ENCODE results near the gene XPC. TPM values are rescaled to one million over a fixed set of nuclear protein-coding genes. Genes with fewer than 3 reads are reported as not detected.
A peak's percentile ranks its signal among the peaks of the same experiment; 100 is the strongest.

The XPC gene
- total RNA-seq, 3 donors from 2014 or later, result 22.4 to 30.6 (median 26.9) TPM

- Histone ChIP-seq H3K36me3 (ENCODE audit: low read depth) (no peaks in the 10 kb centered on the region), H3K4me1 (ENCODE audit: low read depth) (peaks cover 4% of the 10 kb centered on the region), H3K9me3 (peaks cover 5% of the 10 kb centered on the region), H3K4me3 (no peak overlapping the region)
- peak in 1 of 3 donors; percentile 58 for DNase-seq
- ATAC-seq, result peak; percentile 73
- no peak for TF ChIP-seq CTCF (IDR thresholded peaks at IDR 0.05)
- intact Hi-C loops (cut with DNase I, micrococcal nuclease), result no loop called here
These were observed 38.1 kb upstream of the XPC start for GRCh38 chr3:14216257-14217048.

- no peaks in the 10 kb centered on the region for H3K9me3 ChIP-seq
- intact Hi-C loops (cut with DNase I, micrococcal nuclease), result no loop called here
- ATAC-seq (peak; percentile 92), DNase-seq (peak in 1 of 3 donors; percentile 56)
- H3K4me3 ChIP-seq, result no peak overlapping the region
- H3K36me3 ChIP-seq (ENCODE audit: low read depth), result no peaks in the 10 kb centered on the region
- TF ChIP-seq CTCF (IDR thresholded peaks at IDR 0.05), result no peak
- peaks cover 9% of the 10 kb centered on the region for H3K4me1 ChIP-seq (ENCODE audit: low read depth)
These were observed 36.4 kb upstream of the XPC start for GRCh38 chr3:14214764-14215163.

GRCh38 chr3:14213066-14213774 is 34.8 kb upstream of the XPC start:
- Histone ChIP-seq H3K4me3 (no peak overlapping the region), H3K4me1 (ENCODE audit: low read depth) (peaks cover 16% of the 10 kb centered on the region), H3K36me3 (ENCODE audit: low read depth) (no peaks in the 10 kb centered on the region), H3K9me3 (no peaks in the 10 kb centered on the region)
- TF ChIP-seq CTCF (IDR thresholded peaks at IDR 0.05), result no peak
- intact Hi-C loops (cut with DNase I, micrococcal nuclease), result no loop called here
- DNase-seq (no peak), ATAC-seq (no peak)

GRCh38 chr3:14212032-14212431 is 33.6 kb upstream of the XPC start:
- DNase-seq (no peak), ATAC-seq (no peak)
- Histone ChIP-seq H3K36me3 (ENCODE audit: low read depth) (no peaks in the 10 kb centered on the region), H3K4me3 (no peak overlapping the region), H3K9me3 (no peaks in the 10 kb centered on the region), H3K4me1 (ENCODE audit: low read depth) (peaks cover 16% of the 10 kb centered on the region)
- TF ChIP-seq CTCF (IDR thresholded peaks at IDR 0.05), result no peak
- intact Hi-C loops (cut with DNase I, micrococcal nuclease), result no loop called here

- no peak for TF ChIP-seq CTCF (IDR thresholded peaks at IDR 0.05)
- Histone ChIP-seq H3K36me3 (ENCODE audit: low read depth) (no peaks in the 10 kb centered on the region), H3K4me3 (no peak overlapping the region), H3K9me3 (no peaks in the 10 kb centered on the region), H3K4me1 (ENCODE audit: low read depth) (peaks cover 16% of the 10 kb centered on the region)
- intact Hi-C loops (cut with DNase I, micrococcal nuclease), result no loop called here
- DNase-seq (no peak), ATAC-seq (no peak)
These were observed 33.2 kb upstream of the XPC start for GRCh38 chr3:14211621-14212020.

All from mucosa of descending colon (tissue), 3 donors.